Renal cortical epithelial cell (primary cell): ENCODE data around the gene BMPER. TPM values are rescaled to one million over a fixed set of nuclear protein-coding genes. Genes with fewer than 3 reads are reported as not detected.
A peak's percentile ranks its signal among the peaks of the same experiment; 100 is the strongest.

Experiments
- DNase-seq: peaks from one replicate; pipeline ENCODE4 v3.0.0-alpha.2; 2011; ENCODE audit warnings: low read depth
- total RNA-seq: library from RNA; depleted of rRNA; stranded (reverse); fragments of >200 nt; gene quantifications from 2 replicates; pipeline ENCODE4 v1.2.3, GENCODE V29; 2014

The BMPER gene
- total RNA-seq, 1 donor from 2014 or later = 0.35 TPM

DNA sequence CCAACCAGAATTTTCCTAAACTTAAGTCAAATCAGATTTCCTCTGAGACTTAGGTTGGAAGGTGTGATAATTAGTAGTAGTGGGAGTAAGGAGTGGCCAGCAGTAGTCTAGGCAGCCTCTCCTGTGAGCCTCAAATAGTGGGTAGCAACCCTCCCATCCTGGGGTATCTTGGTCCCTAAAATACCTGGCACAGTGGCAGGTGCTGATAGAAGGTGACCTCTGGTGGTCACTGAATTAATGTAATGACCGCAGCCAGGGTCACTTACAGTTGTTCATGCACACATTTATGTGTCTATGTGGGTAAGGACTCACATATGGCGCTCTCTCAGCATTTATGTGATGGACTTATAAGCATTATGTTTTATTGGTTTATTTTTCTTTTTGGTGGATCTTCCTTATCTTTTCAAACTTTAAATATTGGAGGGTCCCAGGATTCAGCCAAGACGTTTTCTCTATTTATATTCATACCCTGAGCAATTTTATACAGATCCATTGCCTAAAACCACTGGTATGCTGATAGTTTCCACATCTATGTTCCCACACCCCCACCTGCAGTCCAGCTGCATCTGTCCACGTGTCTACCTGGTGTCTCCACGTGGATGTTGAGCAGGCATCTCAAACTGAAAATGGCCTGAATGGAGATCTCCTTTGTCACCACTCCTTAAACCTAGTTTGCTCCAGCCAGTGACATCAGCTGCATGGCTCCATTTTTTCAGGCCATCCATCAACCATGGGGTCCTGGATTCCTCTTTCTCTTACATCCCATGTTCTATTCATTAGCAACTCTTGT lies 18.3 kb downstream of the BMPER start:
- DNase-seq = no peak

DNA sequence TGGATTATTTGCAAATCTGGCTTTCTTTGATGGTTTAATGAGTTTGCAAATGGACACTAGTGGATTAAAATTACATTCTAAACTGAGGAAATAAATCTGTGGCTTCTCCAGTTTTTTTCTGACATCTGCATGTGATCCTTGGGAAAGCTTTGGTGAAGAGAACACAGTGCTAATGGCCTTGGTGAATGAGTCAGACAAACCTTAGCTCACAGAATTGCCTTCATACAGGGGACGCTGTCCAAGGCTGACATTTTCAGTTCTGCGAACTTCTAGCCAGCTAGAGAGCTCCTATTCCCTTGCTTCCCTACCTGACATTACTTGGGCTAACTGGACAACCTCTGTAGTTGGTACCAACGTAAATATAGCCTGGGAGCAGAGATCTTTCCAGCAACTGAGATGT lies 21.2 kb downstream of the BMPER start:
- peak; percentile 28 for DNase-seq

DNA sequence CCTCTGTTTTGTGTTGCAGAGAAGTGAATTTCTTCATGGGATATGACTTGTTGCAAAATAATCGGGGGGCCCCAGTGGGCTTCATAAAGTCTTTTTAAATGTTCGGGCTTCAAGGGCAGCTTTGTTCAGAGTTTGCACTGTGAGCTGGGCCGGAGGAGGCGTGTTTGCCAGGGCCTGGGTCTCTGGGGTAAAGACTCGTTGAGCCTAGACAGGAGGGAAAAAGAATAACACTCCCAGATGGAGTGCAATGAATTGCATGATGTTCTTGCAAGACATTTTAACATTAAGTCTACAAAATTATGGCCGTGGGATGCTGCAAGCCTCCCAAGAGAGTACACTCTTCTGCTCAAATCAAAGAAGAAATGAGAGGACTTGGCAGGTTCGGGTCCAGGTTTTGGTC lies 23.6 kb downstream of the BMPER start:
- no peak for DNase-seq

DNA sequence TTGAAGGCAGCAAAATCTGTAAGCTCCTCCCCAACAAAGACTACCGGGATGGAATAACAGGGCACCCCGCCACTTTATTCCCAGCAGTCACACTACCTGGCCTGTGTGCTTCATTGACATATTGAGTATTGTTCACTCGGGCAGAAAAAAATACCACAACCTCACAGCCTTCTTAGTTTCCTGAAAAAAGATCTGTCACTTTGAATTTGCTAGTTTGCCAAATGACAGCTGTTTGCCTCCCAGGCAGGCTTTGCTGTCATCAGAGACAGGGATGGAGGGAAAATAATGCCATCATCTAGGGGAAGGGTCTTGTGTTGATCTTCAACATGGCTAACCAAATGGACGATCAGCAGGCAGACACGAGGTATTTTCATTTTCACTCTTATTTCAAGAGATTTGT lies 26.9 kb downstream of the BMPER start:
- DNase-seq = no peak

DNA sequence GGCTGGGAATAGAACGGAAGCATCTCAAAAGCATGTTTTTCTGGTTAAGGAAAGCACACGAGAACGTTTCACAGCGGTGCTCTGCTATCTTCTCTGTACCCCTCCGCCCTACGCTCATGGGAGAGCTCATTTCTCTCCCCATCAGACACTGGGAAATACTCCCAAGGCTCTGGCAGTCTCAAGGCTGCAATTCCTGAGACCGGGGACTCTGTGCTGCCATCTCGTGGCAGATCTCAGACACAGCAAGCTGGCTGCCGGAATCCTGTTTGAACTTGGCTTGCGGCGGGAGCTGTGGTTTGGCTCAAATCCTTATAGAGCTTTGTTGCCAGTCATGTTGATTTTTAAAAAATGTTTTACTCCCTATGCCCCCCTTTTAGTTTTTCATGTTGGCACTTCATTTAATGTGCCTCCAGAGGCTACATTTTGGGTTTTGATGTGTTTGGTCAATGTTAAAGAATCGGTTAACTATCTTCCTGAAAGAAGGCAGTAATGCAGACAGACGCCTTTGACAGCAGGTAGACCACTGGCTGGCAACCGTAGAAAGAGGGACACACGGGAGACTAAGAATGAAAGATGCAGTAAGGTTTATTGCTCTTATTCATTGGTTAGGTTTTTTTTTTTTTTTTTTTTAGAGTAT lies 27.6 kb downstream of the BMPER start:
- peak; percentile 71 for DNase-seq

DNA sequence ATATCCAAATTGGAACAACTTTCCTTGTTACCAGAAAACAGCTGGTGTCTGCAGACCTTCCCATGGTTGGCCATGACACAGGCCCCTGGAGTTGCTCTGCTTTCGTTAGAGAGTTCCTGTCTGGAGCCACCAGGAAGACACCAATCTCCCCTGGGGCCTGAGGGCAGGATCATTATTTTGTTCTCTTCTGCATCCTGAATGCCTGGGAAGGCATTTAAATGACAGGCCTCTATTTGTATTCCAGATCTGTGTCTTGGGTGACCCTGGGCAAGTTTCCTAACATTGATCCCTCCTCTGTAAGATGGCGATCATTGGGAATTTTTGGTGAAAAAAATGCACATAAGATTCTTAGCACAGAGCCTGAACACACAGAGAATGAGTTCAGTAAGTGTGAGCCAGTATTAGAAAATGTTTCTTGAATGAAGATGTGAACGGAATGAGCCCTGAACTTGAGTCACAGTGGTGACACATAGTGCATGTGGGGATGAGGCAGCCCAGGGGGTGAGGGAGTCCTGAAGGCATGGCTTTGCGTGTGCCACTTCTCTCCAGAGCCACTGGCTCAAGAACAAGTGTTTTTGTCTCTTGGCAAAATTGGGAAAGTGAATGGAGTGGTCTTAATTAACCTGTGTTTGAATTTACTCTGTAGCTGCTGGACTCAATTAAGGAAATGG lies 28.4 kb downstream of the BMPER start:
- peak; percentile 76 for DNase-seq

DNA sequence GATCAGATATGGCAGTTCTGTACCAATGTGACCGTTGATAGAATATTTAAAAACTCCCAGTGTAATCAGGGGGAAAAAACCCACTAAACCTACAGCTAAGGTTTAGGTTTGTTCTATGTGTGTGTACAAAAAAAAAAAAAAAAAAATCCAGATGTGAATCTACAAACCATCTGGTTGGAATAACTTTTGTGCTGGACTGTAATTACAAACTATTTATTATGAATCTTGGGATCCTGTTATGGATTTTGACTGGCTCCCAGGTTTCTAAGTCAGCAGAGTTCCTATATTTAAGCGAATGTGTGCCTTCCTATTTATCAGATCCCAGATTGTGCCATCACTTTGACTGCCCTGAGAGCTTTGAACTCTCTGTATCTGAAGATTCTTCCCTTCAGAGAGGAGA lies 29.1 kb downstream of the BMPER start:
- no peak for DNase-seq

DNA sequence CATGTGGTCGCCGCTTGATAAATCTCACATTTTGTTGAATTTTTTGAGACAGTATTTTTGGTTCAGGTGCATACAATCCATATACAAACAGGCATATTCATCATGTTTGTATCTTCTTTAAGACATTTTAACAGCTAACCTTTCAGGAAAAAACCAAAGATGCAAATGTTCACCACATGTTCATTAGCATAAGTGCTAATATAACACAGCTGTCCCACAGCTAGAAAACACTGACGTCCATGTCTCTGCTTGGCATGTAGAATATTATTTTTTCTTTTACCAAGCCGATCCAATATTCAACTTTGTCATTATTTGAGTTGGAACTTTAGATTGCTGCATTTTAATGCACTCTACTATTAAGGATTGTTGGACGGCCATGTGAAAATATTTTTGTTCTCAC lies 31.2 kb downstream of the BMPER start:
- no peak for DNase-seq

DNA sequence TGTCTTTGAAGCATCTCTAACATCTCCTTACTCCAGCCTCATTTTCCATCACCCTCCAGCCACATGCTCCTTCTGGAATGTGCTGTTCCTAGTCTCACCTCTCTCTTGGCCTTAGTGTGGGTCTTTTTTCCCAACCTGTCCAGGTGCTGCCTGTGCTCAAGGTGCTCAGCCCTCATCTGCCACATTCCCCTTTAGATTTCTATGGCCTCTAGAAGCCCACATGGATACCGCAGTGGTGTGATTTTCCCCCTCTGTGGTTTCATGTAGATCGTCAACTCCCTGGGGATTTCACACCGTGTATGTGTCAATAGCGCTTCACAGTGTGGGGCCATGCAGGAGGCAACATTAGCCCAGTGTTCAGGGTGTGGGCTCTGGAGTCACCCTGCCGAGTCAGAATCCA lies 32.5 kb downstream of the BMPER start:
- DNase-seq = no peak

DNA sequence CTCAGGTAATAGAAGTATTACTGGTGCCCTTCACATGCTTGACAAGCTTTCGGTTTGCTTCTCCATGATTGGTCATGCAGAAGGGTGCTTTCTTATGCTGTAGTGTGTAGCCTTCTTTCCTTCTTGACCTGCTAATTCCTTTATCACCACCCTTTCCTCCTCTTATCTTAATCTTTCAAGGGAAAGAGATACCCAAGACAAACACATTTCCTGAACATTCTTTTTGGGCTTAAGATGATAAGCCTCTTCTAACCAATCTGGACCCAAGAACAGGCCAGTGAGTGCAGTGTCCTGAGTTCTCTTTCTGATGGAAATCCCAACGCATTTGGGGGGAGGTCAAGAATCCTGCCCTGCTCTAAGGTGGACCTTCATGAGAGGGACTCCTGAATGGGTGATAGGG lies 33.8 kb downstream of the BMPER start:
- no peak for DNase-seq

DNA sequence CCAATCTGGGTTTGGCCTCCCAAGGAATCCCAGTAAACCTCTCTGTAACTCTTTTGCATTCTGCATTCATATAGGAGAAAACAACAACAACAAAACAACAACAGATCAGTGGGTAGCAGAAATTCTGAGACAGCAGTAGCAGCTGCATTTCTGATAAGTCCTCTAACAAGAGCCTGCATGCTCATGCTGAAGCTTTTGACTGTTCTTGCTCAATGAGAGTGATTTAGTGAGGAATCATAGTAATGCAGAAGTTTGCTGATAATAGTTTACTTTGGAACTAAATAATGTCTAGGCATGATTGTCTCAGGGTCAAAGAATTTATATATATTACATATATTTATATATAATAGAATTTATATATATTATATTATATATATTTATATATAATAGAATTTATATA lies 35.2 kb downstream of the BMPER start:
- DNase-seq = no peak

DNA sequence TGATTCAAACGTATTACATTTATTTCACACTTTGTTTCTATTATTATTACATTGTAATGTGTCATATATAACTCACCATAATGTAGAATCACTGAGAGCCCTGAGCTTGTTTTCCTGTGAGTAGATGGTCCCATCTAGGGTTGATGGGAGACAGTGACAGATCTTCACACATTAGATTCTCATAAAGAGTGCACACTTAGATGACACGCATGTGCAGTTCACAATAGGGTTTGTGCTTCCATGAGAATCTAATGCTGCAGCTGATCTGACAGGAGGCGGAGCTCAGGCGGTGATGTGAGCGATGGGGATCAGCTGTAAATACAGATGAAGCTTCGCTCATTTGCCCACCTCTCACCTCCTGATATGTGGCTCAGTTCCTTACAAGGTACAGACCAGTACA lies 36.1 kb downstream of the BMPER start:
- DNase-seq = no peak

DNA sequence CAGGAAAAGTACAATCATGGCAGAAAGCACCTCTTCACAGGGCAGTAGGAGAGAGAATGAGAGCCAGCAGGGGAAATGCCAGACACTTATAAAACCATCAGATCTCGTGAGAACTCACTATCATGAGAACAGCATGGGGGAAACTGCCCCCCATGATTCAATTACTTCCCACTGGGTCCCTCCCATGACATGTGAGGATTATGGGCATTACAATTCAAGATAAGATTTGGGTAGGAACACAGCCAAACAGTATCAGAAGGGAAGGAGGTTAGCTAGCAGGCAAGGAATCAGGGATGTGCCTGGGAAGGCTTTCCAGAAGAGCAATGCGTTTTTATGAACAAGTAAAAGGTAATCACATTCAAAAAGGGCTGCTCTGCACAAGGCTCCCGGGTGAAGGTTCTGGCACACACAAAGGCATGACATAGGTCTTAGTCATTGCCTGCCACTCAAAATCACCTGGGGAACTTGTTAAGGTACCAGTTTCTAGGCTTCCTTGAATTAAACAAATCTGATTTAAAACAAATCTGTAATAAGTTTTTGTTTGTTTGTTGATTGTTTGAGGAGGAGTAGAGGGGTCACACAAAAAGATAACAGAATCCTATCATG lies 40.9 kb downstream of the BMPER start:
- no peak for DNase-seq

DNA sequence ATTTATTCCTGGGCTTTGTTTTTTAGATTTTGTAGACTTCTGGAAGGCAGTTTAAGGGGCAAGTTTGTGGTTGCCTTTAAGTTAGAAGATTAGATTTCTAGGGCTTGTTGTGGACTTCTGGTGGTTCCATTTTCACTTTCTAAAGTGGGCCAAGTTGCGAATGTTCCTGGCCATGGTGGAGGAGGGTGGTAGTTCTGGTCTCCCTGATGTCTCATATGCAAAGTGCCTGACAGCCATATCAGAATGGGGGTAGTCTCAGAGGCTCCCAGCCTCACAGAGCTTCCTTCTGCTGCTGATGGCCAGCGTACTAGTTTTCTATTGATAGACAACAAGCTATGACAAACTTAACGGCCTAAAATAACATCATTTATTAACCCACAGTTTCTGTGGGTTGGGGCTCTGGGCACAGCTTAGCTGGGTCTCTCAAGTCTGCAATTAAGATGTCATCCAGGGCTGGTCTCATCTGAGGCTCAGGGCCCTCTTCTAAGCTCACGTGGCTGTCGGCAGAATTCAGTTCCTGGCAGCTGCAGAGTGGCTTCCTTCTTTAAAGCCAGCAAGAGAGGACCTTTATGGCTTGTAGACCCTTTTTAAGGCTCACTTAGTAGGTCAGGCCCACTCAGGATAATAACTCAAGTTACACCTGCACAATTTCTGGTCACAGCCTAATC lies 44.8 kb downstream of the BMPER start:
- DNase-seq = no peak

DNA sequence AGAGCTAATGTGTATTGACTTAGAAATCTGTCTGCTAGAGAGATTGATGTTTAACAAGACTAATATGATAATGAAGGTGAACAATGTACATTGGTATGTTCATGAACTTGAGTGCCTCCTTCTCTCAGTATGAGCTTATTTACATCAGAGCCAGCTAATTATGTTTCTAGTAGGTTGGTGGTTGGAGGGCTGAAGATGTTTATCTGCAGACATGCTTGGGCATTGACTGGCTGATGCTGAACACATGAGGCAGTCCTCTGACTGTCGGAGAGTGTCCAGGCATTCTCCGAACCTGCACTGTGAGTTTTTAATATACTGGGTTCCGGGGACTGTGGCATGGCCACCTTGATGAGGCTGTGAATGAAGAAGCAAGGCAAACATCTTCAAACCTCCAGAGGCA lies 47.5 kb downstream of the BMPER start:
- peak; percentile 74 for DNase-seq

DNA sequence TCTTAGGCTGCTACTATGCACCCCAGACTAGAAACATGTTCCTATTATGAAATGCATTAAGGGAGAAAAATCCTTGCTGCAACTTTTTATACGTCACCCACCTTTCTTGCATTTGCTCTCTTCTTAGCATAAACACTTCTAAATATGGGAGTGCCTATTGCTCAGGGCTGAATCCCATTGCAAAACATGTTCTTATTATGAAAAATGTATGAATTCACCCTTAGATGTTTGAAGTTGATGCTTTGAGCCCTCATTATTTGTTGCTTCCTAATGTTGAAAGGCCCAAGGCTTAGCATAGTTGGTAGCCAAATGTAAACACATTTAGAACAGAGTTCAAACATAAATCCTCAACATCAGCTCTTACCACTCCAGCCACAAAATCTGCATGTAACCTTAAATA lies 52.8 kb downstream of the BMPER start:
- no peak for DNase-seq

DNA sequence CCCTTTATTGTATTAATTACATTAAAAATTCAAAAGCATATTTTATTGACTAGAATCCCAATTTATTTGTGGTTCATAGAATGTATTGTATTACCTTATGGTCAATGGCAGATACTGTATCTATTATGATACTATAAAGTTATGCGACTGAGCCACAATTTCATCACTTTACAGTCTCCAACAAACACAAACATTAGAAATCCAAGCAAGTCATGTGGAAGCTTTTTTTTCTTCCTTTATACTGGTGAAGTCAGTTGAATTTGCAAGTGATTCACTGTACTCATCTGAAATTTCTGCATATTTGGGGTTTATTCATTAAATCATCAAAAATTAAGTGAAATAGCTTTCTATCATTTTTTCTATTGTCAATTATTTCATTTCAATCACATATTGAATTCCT lies 54.3 kb downstream of the BMPER start:
- no peak for DNase-seq

DNA sequence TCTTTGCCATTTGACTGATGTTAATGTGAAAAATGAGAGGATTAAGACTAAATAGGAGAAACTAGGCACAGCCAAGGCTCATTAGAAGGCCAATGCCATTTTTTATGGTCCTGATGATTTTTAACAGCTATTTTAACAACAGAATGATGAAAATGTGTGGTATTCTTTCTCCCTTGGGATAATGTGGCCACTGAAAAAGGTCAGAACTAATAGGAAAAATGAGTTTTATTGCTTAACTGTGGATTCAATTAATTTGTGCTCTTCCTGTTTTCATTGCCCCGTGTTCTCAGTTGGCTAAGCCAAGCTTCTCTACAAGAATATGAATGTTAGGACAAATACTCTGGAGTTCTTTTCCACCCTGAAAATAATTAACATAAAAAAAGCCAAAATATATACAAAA lies 56.6 kb downstream of the BMPER start:
- DNase-seq = no peak

DNA sequence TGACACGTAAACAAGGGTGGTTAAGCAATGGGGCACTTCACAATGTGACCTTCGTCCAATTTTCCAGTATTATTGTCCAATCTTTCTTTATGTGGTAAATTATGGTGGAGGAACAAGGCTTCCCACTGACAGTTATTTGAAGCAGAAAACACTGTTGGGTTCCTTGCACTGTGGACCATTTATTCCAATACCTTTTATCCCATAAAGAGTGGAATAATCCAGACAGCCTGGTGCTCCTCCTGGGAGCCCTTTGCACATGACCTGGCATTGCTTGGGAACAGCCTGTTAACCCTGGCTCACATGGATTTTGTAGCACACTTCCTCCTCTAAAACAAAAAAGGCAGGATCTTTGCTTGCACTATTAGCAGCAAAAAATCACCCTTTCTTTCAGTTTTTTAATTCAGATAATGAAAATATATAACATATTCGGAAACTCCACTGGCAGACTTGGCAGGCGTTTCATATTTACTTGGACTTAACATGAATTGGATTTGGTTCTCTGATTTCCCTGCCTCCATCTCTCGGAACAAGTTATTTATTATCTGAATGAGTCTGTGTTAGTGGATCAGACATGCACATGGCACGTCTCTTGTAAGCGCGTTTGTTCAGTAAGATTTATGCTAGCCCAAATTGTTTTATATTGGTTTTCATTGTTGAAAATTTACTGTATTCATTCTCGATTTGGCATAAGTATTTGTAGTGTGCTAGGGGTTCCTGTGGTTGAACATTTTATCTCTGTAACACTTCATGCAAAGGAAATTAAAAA lies 59.3 kb downstream of the BMPER start:
- peak; percentile 53 for DNase-seq

DNA sequence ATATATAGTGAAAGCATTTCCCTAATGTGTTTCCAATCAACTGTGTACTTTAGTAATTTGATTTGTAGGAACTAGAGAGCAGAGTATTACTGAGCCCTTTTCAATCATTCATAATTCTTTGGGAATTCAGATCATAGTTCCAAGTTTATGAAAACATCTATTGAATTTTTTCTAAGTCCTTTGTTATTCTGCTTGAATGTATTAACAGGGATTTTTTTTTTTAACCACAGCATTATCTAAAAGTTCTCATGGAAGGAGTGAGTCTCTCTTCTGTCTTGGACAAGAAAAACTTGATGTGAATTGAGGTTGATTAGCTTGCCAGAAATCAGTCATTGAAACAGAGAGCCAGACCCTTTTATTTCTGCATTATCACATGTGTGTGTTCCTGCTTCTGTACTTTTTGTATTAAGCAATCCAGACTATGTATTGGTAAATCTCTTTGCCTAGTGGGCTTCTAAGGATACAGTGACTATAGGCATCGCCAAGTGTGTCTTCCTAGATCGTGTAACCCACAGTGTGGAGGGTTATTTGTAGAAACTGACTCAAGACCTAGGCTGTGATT lies 59.9 kb downstream of the BMPER start:
- DNase-seq = peak; percentile 56

DNA sequence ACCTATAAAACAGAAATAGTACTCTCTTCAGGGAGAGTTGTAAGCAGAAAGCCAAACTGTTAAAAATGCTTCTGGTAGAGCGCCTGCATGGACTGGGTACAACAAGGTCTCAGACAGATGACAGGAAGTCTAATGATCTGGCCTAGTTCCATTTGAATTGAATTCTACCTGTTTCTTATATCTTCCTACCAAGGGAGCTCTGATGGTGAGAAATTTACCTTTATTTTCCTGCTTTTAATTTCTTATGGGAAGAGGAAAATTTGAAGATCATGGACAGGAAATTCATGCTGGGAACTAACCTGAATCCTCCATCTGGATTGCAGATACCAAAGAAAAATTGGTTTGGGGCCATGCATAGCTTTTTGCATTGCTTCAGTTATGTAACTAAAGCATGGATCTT lies 63.3 kb downstream of the BMPER start:
- no peak for DNase-seq
